Measurements from ENCODE around the gene GRIP2.
A peak's percentile ranks its signal among the peaks of the same experiment; 100 is the strongest.

The GRIP2 gene

GRCh38 chr3:14569474-14570000 lies 29.4 kb upstream of the GRIP2 start:
- no peak for DNase-seq
- Histone ChIP-seq H3K9me3 (replicated peaks; ENCODE audit: insufficient read depth, low read length) (no peaks in the 10 kb centered on the region), H2AFZ (ENCODE audit: low read length) (no peak overlapping the region), H3K9me2 (replicated peaks; ENCODE audit: insufficient read depth, low read length) (no peaks in the 10 kb centered on the region), H3K4me3 (ENCODE audit: low read length) (no peak overlapping the region), H3K4me2 (ENCODE audit: low read depth, low read length) (no peak overlapping the region), H3K36me3 (replicated peaks; ENCODE audit: insufficient read depth, low read length) (no peaks in the 10 kb centered on the region), H4K20me1 (ENCODE audit: insufficient read depth, low read length) (no peaks in the 10 kb centered on the region), H3F3A (ENCODE audit: insufficient read depth, low read length) (no peaks in the 10 kb centered on the region), H3K4me1 (ENCODE audit: low read length) (no peaks in the 10 kb centered on the region), H3K79me2 (ENCODE audit: low read length) (no peaks in the 10 kb centered on the region), H3K27ac (ENCODE audit: low read length) (no peak overlapping the region), H3K27me3 (replicated peaks; ENCODE audit: insufficient read depth, low read length) (peaks cover 88% of the 10 kb centered on the region), H3K9ac (ENCODE audit: low read length) (no peak overlapping the region)
- TF ChIP-seq EZH2 (optimal IDR thresholded peaks at IDR 0.05; ENCODE audit: low read depth, low read length) (no peak), EZH2phosphoT487 (IDR thresholded peaks at IDR 0.05; ENCODE audit: low read length) (no peak)

GRCh38 chr3:14568269-14568668 lies 28.1 kb upstream of the GRIP2 start:
- no peak overlapping the region for H3K4me3 ChIP-seq (ENCODE audit: low read length)
- no peaks in the 10 kb centered on the region for H4K20me1 ChIP-seq (ENCODE audit: insufficient read depth, low read length)
- H3K79me2 ChIP-seq (ENCODE audit: low read length), result no peaks in the 10 kb centered on the region
- TF ChIP-seq EZH2phosphoT487 (IDR thresholded peaks at IDR 0.05; ENCODE audit: low read length), result no peak
- no peak for TF ChIP-seq EZH2 (optimal IDR thresholded peaks at IDR 0.05; ENCODE audit: low read depth, low read length)
- no peaks in the 10 kb centered on the region for H3K9me2 ChIP-seq (replicated peaks; ENCODE audit: insufficient read depth, low read length)
- H3K9ac ChIP-seq (ENCODE audit: low read length), result no peak overlapping the region
- no peaks in the 10 kb centered on the region for H3K36me3 ChIP-seq (replicated peaks; ENCODE audit: insufficient read depth, low read length)
- H3F3A ChIP-seq (ENCODE audit: insufficient read depth, low read length), result no peaks in the 10 kb centered on the region
- no peaks in the 10 kb centered on the region for H3K9me3 ChIP-seq (replicated peaks; ENCODE audit: insufficient read depth, low read length)
- H3K27ac ChIP-seq (ENCODE audit: low read length), result no peak overlapping the region
- DNase-seq, result no peak
- peaks cover 86% of the 10 kb centered on the region for H3K27me3 ChIP-seq (replicated peaks; ENCODE audit: insufficient read depth, low read length)
- no peaks in the 10 kb centered on the region for H3K4me1 ChIP-seq (ENCODE audit: low read length)
- no peak overlapping the region for H3K4me2 ChIP-seq (ENCODE audit: low read depth, low read length)
- no peak overlapping the region for H2AFZ ChIP-seq (ENCODE audit: low read length)

GRCh38 chr3:14566812-14567211 lies 26.7 kb upstream of the GRIP2 start:
- no peak overlapping the region for H2AFZ ChIP-seq (ENCODE audit: low read length)
- TF ChIP-seq CTCF (IDR thresholded peaks at IDR 0.05; ENCODE audit: low read length) (no peak), EZH2 (optimal IDR thresholded peaks at IDR 0.05; ENCODE audit: low read depth, low read length) (no peak), EZH2phosphoT487 (IDR thresholded peaks at IDR 0.05; ENCODE audit: low read length) (no peak)
- H3K4me3 ChIP-seq (ENCODE audit: low read length), result no peak overlapping the region
- H3K9me2 ChIP-seq (replicated peaks; ENCODE audit: insufficient read depth, low read length), result no peaks in the 10 kb centered on the region
- no peaks in the 10 kb centered on the region for H4K20me1 ChIP-seq (ENCODE audit: insufficient read depth, low read length)
- H3K4me1 ChIP-seq (ENCODE audit: low read length), result no peaks in the 10 kb centered on the region
- H3K9me3 ChIP-seq (replicated peaks; ENCODE audit: insufficient read depth, low read length), result no peaks in the 10 kb centered on the region
- H3K9ac ChIP-seq (ENCODE audit: low read length), result no peak overlapping the region
- H3F3A ChIP-seq (ENCODE audit: insufficient read depth, low read length), result no peaks in the 10 kb centered on the region
- peaks cover 88% of the 10 kb centered on the region for H3K27me3 ChIP-seq (replicated peaks; ENCODE audit: insufficient read depth, low read length)
- H3K79me2 ChIP-seq (ENCODE audit: low read length), result no peaks in the 10 kb centered on the region
- DNase-seq, result no peak
- H3K27ac ChIP-seq (ENCODE audit: low read length), result no peak overlapping the region
- no peak overlapping the region for H3K4me2 ChIP-seq (ENCODE audit: low read depth, low read length)
- H3K36me3 ChIP-seq (replicated peaks; ENCODE audit: insufficient read depth, low read length), result no peaks in the 10 kb centered on the region

GRCh38 chr3:14565868-14566588 lies 25.9 kb upstream of the GRIP2 start:
- Histone ChIP-seq H3F3A (ENCODE audit: insufficient read depth, low read length) (no peaks in the 10 kb centered on the region), H3K4me3 (ENCODE audit: low read length) (no peak overlapping the region), H3K4me2 (ENCODE audit: low read depth, low read length) (no peak overlapping the region), H3K27me3 (replicated peaks; ENCODE audit: insufficient read depth, low read length) (peaks cover 88% of the 10 kb centered on the region), H3K9me2 (replicated peaks; ENCODE audit: insufficient read depth, low read length) (no peaks in the 10 kb centered on the region), H3K27ac (ENCODE audit: low read length) (no peak overlapping the region), H3K9me3 (replicated peaks; ENCODE audit: insufficient read depth, low read length) (no peaks in the 10 kb centered on the region), H3K4me1 (ENCODE audit: low read length) (no peaks in the 10 kb centered on the region), H4K20me1 (ENCODE audit: insufficient read depth, low read length) (no peaks in the 10 kb centered on the region), H3K79me2 (ENCODE audit: low read length) (no peaks in the 10 kb centered on the region), H3K36me3 (replicated peaks; ENCODE audit: insufficient read depth, low read length) (no peaks in the 10 kb centered on the region), H3K9ac (ENCODE audit: low read length) (no peak overlapping the region), H2AFZ (ENCODE audit: low read length) (no peak overlapping the region)
- DNase-seq, result peak; percentile 16
- TF ChIP-seq EZH2 (optimal IDR thresholded peaks at IDR 0.05; ENCODE audit: low read depth, low read length), result no peak
- no peak for TF ChIP-seq EZH2phosphoT487 (IDR thresholded peaks at IDR 0.05; ENCODE audit: low read length)
- no peak for TF ChIP-seq CTCF (IDR thresholded peaks at IDR 0.05; ENCODE audit: low read length)
